ENCODE results near the gene RBM10. TPM values are rescaled to one million over a fixed set of nuclear protein-coding genes. Genes with fewer than 3 reads are reported as not detected.

The RBM10 gene
- total and polyA plus RNA-seq, 2 of the 13 experiments (the other 11 are each of a cell fraction or from before 2014, with no cell fraction given): 15.9 to 43.1 TPM

- 100% methylated on average over 5 of the region's 5 CpGs for WGBS (ENCODE audit: low lambda C conversion rate)
- no peak for ATAC-seq
- DNase-seq (ENCODE audit: low spot score): no peak
- Histone ChIP-seq H3K27me3 (ENCODE audit: control insufficient read depth in 1 of 2, insufficient read depth in 2 of 2, low read length in 2 of 2) (no peaks in the 10 kb centered on the region), H3K79me2 (ENCODE audit: insufficient read depth, low read length) (peaks cover 43% of the 10 kb centered on the region), H3K27ac (ENCODE audit: extremely low read length, insufficient read depth, low read length) (no peak overlapping the region), H3K4me3 (replicated peaks in 1 of 3; ENCODE audit: insufficient read depth in 1 of 3, low read depth in 2 of 3, low read length in 3 of 3) (no peak overlapping the region), H3K9ac (ENCODE audit: insufficient read depth, low read depth, low read length) (no peak overlapping the region), H4K20me1 (ENCODE audit: insufficient read depth, low read length) (peaks cover 2% of the 10 kb centered on the region; the same call in 1 of the 2 replicates), H3K9me3 (ENCODE audit: low read length) (no peaks in the 10 kb centered on the region), H3K36me3 (replicated peaks in 1 of 2; ENCODE audit: control insufficient read depth in 1 of 2, insufficient read depth in 2 of 2, low read length in 2 of 2) (peaks cover 2 to 10% of the 10 kb centered on the region in 2 experiments; a peak in 3 of 5 replicates), H3K4me1 (ENCODE audit: insufficient read depth, low read length) (peaks cover 27% of the 10 kb centered on the region), H2AFZ (ENCODE audit: low read length) (no peak overlapping the region), H3K4me2 (ENCODE audit: low read depth, low read length) (no peak overlapping the region)
- ChIA-PET CTCF (ENCODE audit: low intra/inter-chr PET ratio, low total read pairs) (no interaction called here), POLR2A (no interaction called here)
- no TSS peak for BruUV-seq (replicated peaks)
- no peak for TF ChIP-seq ZBTB4 (CRISPR knock-in tag; IDR thresholded peaks at IDR 0.05; ENCODE audit: borderline replicate concordance)
- TF ChIP-seq, protein P1, sequence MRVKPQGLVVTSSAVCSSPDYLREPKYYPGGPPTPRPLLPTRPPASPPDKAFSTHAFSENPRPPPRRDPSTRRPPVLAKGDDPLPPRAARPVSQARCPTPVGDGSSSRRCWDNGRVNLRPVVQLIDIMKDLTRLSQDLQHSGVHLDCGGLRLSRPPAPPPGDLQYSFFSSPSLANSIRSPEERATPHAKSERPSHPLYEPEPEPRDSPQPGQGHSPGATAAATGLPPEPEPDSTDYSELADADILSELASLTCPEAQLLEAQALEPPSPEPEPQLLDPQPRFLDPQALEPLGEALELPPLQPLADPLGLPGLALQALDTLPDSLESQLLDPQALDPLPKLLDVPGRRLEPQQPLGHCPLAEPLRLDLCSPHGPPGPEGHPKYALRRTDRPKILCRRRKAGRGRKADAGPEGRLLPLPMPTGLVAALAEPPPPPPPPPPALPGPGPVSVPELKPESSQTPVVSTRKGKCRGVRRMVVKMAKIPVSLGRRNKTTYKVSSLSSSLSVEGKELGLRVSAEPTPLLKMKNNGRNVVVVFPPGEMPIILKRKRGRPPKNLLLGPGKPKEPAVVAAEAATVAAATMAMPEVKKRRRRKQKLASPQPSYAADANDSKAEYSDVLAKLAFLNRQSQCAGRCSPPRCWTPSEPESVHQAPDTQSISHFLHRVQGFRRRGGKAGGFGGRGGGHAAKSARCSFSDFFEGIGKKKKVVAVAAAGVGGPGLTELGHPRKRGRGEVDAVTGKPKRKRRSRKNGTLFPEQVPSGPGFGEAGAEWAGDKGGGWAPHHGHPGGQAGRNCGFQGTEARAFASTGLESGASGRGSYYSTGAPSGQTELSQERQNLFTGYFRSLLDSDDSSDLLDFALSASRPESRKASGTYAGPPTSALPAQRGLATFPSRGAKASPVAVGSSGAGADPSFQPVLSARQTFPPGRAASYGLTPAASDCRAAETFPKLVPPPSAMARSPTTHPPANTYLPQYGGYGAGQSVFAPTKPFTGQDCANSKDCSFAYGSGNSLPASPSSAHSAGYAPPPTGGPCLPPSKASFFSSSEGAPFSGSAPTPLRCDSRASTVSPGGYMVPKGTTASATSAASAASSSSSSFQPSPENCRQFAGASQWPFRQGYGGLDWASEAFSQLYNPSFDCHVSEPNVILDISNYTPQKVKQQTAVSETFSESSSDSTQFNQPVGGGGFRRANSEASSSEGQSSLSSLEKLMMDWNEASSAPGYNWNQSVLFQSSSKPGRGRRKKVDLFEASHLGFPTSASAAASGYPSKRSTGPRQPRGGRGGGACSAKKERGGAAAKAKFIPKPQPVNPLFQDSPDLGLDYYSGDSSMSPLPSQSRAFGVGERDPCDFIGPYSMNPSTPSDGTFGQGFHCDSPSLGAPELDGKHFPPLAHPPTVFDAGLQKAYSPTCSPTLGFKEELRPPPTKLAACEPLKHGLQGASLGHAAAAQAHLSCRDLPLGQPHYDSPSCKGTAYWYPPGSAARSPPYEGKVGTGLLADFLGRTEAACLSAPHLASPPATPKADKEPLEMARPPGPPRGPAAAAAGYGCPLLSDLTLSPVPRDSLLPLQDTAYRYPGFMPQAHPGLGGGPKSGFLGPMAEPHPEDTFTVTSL (CRISPR knock-in tag; IDR thresholded peaks at IDR 0.05; ENCODE audit: borderline replicate concordance): no peak
- TF ChIP-seq ZNF614 (CRISPR knock-in tag; IDR thresholded peaks at IDR 0.05; ENCODE audit: borderline replicate concordance): no peak
- no peak for TF ChIP-seq SOX6 (IDR thresholded peaks at IDR 0.05)
- no peak for TF ChIP-seq SOX6 (CRISPR knock-in tag; IDR thresholded peaks at IDR 0.05)
- TF ChIP-seq ZSCAN12 (CRISPR knock-in tag; IDR thresholded peaks at IDR 0.05): no peak
- no peak for TF ChIP-seq TBX3 (IDR thresholded peaks at IDR 0.05; ENCODE audit: borderline replicate concordance)
- no peak for TF ChIP-seq ZNF10 (CRISPR knock-in tag; IDR thresholded peaks at IDR 0.05; ENCODE audit: borderline replicate concordance, low read depth)
- no peak for TF ChIP-seq SOX5 (CRISPR knock-in tag; IDR thresholded peaks at IDR 0.05; ENCODE audit: borderline replicate concordance)
- no peak for TF ChIP-seq BHLHE40 (IDR thresholded peaks at IDR 0.05; ENCODE audit: low read length)
- TF ChIP-seq SETDB1 (CRISPR knock-in tag; IDR thresholded peaks at IDR 0.05; ENCODE audit: borderline replicate concordance): no peak
- TF ChIP-seq ZNF557 (CRISPR knock-in tag; IDR thresholded peaks at IDR 0.05): no peak
- no peak for TF ChIP-seq ZNF678 (CRISPR knock-in tag; IDR thresholded peaks at IDR 0.05)
- TF ChIP-seq HNRNPUL1 (IDR thresholded peaks at IDR 0.05; ENCODE audit: low read depth, low read length): no peak
- TF ChIP-seq ZFP36 (IDR thresholded peaks at IDR 0.05; ENCODE audit: borderline replicate concordance, low read depth, low read length, partially characterized antibody): no peak
- TF ChIP-seq SALL1 (CRISPR knock-in tag; IDR thresholded peaks at IDR 0.05): no peak
- TF ChIP-seq POLR2AphosphoS5 (IDR thresholded peaks at IDR 0.05; ENCODE audit: low read depth, low read length): no peak
- no peak for TF ChIP-seq ZNF672 (CRISPR knock-in tag; IDR thresholded peaks at IDR 0.05)
- intact Hi-C loops (cut with micrococcal nuclease; ENCODE audit: unreplicated experiment) (no loop called here), in situ Hi-C loops (cut with HindIII; ENCODE audit: extremely low pct_ligation_motif_present, low pct_unique_long_range_greater_than_20kb) (no loop called here)
- FAIRE-seq: no peak
Measured at GRCh38 chrX:47158781-47159180, 13.8 kb downstream of the RBM10 start.

Measured in HepG2 (cell line).